Activated CD4-positive, alpha-beta T cell treated with anti-CD3 and anti-CD28 coated beads, Interleukin-2, amount 50 U/mL, for 16 hours (primary cell): ENCODE results near the gene MAP3K5.
"Not testable (repeated sequence)": the region's sequence is repeated elsewhere in the genome, so short reads cannot be mapped to it uniquely, and the experiment has no call there.

Source experiments
- DNase-seq: peaks from one replicate; pipeline ENCODE4 v3.0.0-alpha.2; 2020

Gene MAP3K5

DNA sequence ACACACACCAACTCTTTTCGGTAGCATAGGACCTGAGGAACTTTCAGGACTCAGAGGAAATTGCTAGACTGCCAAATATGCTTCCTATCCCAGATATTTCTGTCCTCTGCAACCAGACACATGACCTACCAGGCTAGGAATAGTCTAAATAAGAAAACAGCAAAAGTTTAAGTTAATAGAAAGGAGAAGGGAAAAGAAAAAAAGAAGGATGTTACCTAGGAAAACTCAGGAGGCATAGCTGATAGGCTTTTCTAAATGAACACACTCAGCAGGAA lies 74.6 kb downstream of the MAP3K5 start:
- no peak for DNase-seq

DNA sequence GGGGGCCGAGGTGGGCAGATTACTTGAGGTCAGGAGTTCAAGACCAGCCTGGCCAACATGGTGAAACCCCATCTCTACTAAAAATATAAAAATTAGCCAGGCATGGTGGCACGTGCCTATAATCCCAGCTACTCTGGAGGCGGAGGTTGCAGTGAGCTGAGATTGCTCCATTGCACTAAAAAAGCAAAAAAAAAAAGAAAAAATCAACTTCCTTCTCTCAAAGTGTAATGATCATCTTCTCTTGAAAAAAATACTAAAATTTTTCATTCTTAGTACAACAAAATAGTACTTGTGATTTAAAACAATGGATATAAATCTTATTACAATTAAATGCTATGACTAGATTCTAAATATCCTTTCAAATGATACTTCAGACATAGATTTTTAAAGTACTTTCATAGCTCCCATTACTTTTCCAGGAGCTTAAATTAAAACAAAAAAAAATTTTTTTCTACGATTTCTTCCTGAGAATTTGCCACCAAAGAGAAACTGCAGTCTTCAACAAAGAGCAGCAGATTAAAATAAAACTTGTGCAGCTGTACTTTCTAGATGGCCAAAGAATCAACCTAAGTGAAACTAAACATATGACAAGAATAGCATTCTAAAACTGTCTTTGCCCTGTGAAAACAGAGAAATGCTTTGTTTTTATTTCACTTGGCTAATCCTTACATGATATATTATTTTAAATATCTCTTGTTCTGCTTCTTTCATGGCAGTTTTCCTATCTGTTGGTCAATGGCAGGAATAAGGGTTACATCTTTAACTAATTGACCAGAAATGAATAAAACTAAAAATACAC lies 75.2 kb downstream of the MAP3K5 start:
- DNase-seq = no peak

DNA sequence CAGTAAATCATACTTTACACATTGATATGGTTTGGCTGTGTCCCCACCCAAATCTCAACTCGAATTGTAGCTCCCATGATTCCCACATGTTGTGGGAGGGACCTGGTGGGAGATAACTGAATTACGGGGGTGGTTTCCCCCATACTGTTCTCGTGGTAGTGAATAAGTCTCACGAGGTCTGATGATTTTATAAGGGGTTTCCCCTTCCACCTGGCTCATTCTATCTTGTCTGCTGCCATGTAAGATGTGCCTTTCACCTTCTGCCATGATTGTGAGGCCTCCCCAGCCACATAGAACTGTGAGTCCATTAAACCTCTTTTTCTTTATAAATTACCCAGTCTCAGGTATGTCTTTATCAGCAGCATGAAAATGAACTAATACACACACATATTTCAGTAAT lies 79.6 kb downstream of the MAP3K5 start:
- DNase-seq = not testable (repeated sequence)

DNA sequence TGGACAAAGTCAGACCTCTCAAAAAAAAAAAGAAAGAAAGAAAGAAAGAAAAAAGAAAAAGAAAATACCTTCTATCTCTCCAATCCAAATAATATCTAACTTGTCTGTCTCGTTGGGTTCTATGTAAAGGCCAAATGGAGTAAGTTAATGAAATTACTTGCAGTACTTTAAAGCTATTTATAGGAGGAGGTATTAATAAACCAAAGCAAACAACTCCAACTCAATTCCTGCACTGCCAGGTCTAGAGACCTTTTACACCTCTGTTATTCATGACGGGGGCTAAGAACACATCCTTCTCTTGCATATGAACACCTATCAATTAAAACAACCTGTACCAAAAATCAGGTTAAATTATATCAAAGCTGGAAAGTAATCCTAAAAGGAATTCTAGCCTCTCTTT lies 80.6 kb downstream of the MAP3K5 start:
- no peak for DNase-seq

DNA sequence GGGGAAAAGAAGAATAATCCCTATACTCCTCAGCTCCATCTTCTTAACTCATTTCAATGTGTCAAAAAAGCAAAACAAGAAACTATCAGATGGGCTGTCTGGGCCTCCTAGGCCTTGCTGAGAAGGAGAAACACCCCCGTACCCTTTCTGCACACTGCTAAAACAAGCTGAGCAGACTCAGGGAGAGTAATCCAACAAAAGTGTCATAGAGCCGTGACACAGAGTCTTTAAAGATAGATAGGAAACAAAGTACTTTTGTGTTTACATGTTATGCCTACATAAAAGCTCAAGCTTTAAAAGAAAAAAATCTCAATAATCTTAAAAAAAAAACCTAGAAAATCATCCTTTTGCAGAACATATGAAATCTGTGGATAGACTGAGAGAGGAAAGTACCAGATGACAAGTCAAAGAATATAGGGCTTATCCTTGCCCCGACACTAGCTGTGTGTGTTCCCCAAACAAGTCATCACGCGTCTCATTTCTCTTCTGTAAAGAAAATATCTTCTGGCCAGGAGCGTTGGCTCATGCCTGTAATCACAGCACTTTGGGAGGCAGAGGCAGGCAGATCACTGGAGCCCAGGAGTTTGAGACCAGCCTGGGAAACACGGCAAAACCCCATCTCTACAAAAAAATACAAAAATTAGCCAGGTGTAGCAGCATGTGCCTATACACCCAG lies 81.3 kb downstream of the MAP3K5 start:
- DNase-seq = no peak

DNA sequence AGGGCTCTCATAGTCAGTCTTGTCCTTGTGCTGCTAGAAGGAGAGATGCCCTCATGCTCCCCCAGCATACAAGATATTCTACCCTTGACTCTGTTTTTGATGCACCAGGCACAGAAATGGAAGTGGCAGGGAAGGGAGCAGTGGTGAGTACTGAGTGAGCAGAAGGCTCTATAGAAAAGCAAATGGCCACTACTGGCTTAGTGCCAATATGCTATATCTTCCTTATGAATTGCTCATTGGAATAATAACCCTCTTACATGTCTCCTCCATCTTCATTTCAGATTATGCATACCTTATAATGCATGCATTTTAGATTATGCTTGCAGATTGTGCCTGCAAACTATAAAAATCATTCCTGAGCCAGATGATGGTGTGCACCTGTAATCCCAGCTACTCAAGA lies 82.8 kb downstream of the MAP3K5 start:
- no peak for DNase-seq

DNA sequence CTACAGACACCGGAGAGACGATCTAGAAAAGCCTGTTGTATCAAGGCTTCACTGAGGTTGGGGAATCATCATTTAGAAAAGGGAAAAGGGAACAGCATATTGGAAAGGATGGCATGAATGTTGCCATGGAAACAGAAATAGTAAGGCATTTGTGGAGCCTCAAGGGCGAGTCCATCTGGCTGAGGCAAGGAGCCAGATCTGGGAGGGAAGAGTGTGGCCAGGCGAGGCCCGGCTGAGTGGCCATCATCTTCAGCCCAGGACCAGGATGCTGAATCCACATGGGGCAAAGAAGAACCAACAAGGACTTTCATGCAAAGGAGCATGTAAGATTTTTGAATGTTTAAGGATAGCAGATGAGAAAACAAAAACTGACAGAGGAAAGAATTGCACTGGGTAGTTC lies 85.8 kb downstream of the MAP3K5 start:
- no peak for DNase-seq

DNA sequence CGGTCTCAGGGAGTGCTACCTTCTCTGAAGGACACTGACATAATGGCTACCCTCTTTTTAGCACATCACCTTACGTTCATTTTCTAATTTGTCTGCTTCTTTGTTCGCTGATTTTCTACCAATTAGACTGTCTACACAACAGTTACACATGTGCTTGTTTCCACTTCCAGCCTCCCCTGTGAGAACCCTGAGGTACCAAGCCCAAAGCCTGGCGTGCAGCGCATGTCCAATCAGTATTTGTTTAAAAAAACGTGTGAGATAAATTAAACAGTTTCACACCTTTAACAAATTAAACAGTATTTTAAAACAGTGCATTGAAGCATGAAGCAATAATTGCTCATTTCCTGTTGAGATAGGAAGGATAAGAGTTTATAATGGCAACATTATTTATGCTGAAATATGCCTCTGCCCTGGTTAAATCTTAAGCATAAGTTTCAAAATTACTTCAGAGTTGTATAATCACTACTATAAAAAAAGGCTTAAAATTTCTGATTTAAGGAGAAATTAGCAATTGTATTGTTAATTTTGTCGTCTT lies 88.9 kb downstream of the MAP3K5 start:
- DNase-seq = no peak

DNA sequence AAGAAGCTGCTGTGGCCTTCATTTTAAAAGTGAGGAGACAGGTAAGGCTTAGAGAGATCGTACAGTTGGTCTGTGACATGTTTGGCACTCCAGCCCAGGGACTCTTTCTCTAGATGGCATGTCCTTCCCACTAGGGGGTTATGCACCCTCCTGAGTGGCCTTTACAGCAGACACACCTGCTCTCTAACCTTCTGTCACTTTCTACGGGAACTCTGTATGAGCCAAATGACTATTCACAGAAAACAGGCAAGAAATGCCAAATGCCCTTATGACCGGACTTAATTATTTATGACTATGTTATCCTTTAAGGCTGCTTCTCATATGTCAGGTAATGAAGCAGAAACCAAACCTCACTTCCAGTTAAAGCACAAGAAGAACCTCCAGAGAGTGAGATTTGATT lies 91.2 kb downstream of the MAP3K5 start:
- DNase-seq = no peak

DNA sequence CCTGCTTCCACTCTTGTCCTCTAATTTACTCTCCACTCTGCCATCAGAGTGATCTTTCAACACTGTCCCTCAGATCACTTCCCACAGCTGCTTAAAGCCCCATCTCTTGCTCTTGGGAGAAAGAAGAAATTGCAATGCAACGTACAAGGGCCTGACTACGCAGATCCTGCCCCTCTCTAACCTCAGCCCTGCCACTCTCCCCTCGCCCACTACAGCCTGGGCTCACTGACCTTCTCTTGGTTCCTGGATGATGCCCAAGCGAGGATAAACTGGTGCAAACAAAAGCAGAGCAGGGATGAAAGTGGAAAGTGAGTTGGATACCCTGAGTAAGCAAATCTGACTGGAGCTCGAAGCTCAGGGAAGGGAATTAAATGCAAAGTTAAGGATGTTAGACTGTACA lies 92.9 kb downstream of the MAP3K5 start:
- DNase-seq = no peak

DNA sequence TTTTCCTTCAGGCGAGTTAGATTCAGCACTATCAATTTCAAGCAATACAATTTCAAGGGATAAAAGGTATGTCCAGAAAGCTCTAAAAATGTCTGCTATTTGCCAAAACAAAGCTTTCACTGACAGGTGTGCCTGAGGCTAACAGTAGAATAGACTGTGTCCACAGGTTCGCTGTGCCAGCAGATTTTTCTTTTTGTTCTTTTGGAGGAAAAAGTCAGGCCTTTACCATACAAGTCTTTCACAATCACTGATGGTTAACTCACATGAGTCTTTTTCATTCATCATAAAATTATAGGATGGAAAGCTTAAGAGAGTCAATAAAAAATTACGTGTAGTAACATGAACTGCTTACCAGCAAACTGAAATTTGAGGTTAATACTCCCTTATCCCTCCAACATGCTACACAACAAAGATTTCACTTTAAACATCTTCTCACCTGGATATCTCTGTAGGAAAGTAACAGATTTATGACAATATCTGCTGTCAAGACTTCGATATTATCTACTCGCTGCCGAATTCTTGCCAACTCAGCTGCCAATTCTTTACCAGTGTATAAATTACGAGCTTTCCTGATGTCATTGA lies 95.4 kb downstream of the MAP3K5 start:
- no peak for DNase-seq

DNA sequence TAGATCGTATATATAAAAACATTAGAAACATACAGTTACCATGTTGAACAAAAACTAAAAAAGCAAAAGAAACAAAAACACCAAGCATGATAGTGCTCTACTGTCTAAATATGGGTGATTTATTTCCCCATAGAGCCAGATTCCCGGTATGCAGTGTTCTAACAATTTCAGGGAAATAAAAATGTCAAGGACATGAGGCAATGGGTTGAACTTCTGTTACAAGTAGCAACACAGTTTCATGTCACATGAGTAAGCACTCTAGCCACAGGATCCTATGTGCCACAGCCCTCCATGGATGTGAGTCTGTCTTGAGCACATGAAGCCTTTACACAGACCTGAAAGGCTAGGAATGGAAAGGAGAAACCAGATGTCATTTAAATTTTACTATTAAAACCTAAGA lies 96.0 kb downstream of the MAP3K5 start:
- DNase-seq = no peak

DNA sequence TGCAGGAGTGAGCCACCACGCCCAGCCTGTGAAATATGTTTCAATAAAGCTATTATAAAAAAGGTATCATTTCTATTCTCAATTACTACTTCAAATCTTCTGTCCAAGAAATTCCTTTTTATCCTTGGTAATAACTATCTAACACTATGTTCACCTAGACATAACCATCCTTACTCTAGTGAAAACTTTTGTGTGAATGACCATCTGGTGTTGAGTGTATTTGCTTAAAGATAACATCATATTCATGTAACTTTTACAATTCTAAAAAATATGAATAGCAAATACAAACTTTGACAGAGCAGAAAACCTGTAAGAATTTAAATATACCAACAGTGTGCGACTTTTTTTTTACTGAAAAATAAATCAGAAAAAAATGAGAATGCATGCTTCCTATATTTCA lies 96.9 kb downstream of the MAP3K5 start:
- DNase-seq = no peak

DNA sequence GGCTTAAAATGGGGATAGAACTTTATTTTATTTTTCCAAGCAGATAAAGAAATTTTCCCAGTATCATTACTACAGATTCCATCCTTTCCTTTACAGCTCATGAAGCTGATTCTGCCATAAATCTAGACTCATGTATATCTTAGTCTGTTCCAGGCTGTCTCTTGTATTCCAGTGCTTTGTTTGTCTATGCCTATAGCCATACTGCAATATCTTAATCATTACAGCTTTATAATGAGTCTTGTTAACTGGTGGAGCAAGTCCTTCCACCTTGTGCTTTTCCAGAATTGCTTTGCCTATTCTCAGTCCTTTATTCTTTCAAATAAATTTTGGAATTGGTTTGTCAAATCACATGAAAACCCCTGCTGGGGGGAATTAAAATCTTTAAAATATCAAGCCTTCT lies 99.2 kb downstream of the MAP3K5 start:
- no peak for DNase-seq

DNA sequence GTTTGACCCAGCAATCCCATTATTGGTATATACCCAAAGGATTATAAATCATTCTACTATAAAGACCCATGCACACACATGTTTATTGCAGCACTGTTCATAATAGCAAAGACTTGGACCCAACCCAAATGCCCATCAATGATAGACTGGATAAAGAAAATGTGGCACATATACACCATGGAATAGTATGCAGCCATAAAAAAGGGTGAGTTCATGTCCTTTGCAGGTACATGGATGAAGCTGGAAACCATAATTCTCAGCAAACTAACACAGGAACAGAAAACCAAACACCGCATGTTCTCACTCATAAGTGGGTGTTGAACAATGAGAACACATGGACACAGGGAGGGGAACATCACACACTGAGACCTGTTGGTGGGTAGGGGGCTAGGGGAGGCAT lies 104.4 kb downstream of the MAP3K5 start:
- not testable (repeated sequence) for DNase-seq

DNA sequence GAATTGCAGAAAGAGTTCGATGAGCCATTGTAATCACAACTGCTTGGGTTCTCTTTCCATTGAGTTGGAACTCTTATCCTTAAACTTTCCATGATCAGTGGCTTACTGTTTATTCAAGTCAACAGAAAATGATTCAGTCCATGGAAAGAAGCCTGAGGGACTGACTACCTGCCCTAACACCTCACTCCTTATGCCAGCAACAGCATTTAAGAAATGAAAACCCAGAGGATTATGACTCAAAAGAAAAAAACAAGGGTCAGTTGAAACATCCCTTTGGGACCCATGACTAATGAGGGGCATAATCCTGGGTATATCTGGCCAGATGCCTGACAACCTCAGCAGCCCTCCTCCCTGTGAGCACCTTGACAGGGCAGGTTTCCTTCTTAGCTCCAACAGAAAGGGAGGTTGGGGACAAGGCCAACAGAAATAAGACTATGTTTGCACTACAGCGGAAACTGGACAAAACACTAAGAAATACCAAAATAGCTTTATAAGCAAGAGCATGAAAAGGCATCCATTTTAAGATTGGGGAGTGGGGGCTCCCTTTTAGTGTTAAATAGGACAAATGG lies 106.7 kb downstream of the MAP3K5 start:
- no peak for DNase-seq

DNA sequence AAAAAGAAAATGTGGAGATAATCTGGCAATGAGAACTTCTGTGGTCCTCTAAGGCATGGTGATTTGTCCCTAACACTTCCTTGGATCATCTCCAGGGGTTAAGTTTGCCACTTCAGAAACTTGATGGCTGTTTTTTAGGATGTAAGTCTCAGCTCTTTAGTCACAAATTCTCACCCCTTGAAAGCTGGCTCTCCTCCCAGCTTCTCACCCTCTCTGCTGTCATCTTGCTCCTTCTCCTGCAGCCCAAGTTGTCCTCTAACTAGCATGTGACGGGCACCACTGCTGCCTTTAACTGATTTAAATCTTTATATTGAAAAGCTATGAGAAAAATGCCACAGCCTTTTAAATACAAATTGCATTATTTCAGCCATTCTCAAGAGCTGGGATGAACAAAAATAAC lies 107.8 kb downstream of the MAP3K5 start:
- DNase-seq = no peak

DNA sequence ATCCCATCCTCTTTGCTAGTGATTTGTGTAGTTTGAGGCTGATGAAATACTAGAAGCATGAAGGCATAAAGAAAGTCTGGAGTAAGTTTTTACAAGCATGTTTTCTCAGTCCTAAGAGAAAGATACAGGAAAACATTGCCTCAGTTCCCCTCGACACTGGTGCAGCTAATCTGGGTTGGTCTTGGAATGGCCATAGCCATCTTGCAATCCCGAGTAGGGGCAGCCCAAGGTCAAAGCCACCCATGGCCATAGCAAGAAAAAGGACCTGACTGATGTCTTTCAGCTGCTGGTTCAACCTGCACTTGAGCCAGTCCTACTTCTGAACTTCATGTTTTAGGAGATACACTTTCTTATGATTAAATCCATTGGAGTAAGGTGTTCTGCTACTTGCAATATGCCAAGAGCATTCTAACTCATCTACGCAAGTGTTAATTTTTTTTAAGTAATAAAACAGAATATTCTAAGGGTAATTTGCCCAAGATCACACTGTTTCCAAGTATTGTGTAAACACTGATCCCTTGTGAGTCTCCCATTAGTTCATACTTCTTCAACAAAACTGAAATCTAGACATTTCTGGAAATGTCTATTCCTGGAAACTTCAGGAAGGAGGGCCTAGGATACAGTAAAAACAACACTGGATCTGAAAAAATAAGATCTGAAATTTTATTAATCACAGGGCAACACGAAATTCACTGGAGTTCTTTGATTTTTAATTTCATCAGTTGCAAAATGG lies 108.9 kb downstream of the MAP3K5 start:
- DNase-seq = no peak

DNA sequence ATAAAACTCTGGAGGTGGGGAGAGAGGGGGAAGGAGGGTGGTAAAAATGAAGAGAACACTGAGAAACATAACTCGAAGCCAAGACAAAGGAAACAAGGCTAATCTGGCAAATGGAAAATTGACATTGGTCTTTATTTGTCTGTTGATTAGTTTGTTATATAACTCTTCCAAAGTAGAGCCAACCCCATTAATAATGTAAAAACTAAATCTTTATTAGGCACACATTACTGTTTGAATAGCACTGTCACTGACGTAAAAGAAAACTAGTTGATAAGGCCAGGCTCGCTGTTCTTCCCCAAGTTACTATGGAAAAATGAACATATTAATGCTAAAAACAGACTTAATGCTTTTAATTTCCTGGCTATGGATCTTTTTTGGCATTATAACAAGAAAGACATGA lies 110.0 kb downstream of the MAP3K5 start:
- no peak for DNase-seq

DNA sequence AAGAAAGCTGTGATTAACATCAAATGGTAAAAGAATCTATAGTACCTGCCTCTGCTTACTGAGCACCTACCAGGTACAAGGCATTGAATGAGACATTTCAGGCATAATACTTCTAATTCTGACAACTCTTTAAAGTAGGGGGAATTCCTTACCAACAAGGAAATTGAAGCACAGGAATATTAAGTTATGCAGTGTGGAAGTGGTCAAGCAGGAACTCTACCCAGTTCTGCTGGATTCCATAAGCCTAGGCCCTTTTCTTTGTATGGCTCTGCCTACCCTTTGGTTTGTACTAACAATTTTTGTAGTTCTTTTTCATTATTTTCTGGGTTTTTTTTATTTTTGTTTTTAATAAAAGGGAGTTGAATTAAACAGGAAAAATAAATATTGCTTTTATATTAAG lies 114.5 kb downstream of the MAP3K5 start:
- DNase-seq = no peak

DNA sequence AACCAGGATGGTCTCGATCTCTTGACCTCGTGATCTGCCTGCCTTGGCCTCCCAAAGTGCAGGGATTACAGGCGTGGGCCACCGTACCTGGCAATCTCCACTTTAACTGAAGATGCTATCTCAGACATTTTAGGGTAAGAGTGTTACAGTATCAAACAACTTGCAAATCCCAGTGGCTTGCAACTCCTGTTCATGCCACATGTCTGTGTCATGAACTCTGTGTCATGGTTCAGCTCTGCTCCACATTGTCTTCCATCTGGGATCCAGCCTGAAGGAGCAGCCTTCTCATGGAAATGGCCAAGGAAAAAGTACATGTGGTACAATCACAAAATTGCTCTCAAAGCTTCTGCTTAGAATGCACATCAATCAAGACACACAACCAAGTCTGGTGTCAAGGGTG lies 114.9 kb downstream of the MAP3K5 start:
- DNase-seq = no peak

DNA sequence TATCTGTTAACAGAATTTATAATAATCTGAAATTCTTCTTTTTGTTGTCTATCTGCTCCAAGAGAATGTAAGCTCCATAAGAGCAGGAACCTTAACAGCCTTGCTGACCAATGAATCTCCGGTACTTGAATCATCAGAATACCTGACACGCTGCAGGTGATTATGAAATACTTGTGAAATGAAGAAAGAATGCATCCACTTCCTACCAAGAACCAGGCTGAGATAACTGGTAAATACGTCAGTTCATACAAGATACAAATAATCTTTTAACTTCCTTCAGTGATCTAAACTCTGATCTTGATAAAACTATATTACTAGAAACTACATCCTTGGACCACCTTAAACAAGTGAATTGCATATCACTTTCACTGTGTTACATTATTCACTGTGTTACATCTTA lies 116.2 kb downstream of the MAP3K5 start:
- DNase-seq = no peak

DNA sequence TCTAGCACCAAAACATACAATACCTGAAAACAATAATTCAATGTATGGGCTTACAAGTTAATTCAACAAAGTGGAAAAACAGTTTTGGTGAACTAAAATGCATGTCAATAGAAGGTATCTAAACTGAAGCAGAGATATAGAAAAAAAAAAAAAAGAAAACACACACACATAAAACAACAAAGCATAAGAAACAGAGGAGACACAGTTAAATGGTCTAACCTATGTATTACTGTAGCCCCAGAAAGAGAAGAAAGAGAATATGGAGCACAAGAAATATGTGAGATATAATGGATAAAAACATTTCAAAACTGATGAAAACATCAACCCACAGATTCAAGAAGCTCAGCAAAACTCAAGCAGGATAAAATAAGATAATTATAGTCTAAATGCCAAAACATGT lies 118.7 kb downstream of the MAP3K5 start:
- DNase-seq = no peak
